Thyroid gland (tissue), 4 donors: ENCODE data around the gene NLRX1.

Experiments
- CTCF ChIP-seq, 6 experiments: fragments of 200-600 bp in 3 of 6; fragments of 450-650 bp in 3 of 6; sonication (generic) in 3 of 6; IDR thresholded peaks; one replicate each; pipeline ENCODE4 v1.5.1; 2016 to 2019; ENCODE audit warnings: antibody characterized with exemption in 6 of 6, mild to moderate bottlenecking in 2 of 6, inconsistent platforms in 1 of 6, moderate library complexity in 1 of 6
- POLR2A ChIP-seq, 2 donors: fragments of 450-650 bp; IDR thresholded peaks; one replicate each; pipeline ENCODE4 v1.6.1; 2017; ENCODE audit warnings: antibody characterized with exemption in 2 of 2, mild to moderate bottlenecking in 2 of 2, moderate library complexity in 1 of 2

GRCh38 chr11:119156496-119156895 lies 12.0 kb upstream of the NLRX1 start:
- TF ChIP-seq CTCF (IDR thresholded peaks at IDR 0.05) (no peak), POLR2A (IDR thresholded peaks at IDR 0.05) (no peak)
